Testis (tissue), 3 donors: ENCODE data around the gene TBP. TPM values are rescaled to one million over a fixed set of nuclear protein-coding genes. Genes with fewer than 3 reads are reported as not detected.

Experiments used
- DNase-seq: peaks from one replicate; pipeline ENCODE4 v3.0.0-alpha.2; 2019
- H3K27ac ChIP-seq, 2 donors: fragments of 200-600 bp; sonication (generic); one replicate each; pipeline ENCODE4 v1.5.1; 2019
- H3K27me3 ChIP-seq: fragments of 200-600 bp; sonication (generic); one replicate; pipeline ENCODE4 v1.5.1; 2019
- H3K36me3 ChIP-seq: fragments of 200-600 bp; sonication (generic); one replicate; pipeline ENCODE4 v1.5.1; 2017; ENCODE audit warnings: low read depth; ENCODE audit errors: missing control alignments
- H3K4me1 ChIP-seq: fragments of 200-600 bp; sonication (generic); one replicate; pipeline ENCODE4 v1.5.1; 2019
- H3K4me3 ChIP-seq, 2 donors: fragments of 200-600 bp; sonication (generic); one replicate each; pipeline ENCODE4 v1.5.1; 2017 to 2019
- H3K9me3 ChIP-seq: fragments of 200-600 bp; sonication (generic); one replicate; pipeline ENCODE4 v1.5.1; 2017
- CTCF ChIP-seq, 3 experiments: fragments of 450-650 bp in 2 of 3; fragments of 200-600 bp in 1 of 3; sonication (generic) in 1 of 3; IDR thresholded peaks; one replicate each; pipeline ENCODE4 v1.5.1; 2016 to 2019; ENCODE audit warnings: antibody characterized with exemption in 3 of 3, mild to moderate bottlenecking in 2 of 3, moderate library complexity in 1 of 3
- POLR2A ChIP-seq: fragments of 450-650 bp; IDR thresholded peaks from one replicate; pipeline ENCODE4 v1.6.1; 2017; ENCODE audit warnings: antibody characterized with exemption, mild to moderate bottlenecking, moderate library complexity
- WGBS, 2 donors: methylation state at CpG; one replicate each; pipeline ENCODE4 v1.1.5; 2018; 5-methylcytosine and 5-hydroxymethylcytosine counted together
- intact Hi-C: fragments of 100-400 bp; cut with DNase I; formaldehyde crosslinking; loops from one replicate; pipeline ENCODE4 v1.15.1; 2023; ENCODE audit warnings: low total_unique reads
- polyA plus RNA-seq: library from polyadenylated mRNA; stranded (reverse); fragments of 350-450 nt; fragmentation: Illumina TruSeq; extraction: RNeasy Lipid Tissue Mini Kit (QIAGEN cat#74804); gene quantifications from one replicate; pipeline ENCODE4 v1.2.3, GENCODE V29; 2014; ENCODE audit warnings: low read depth, low replicate concordance; ENCODE audit not compliant: insufficient read depth
- total RNA-seq, 2 donors: library from RNA; depleted of rRNA; stranded (reverse); fragments of >200 nt; gene quantifications; one replicate each; pipeline ENCODE4 v1.2.3, GENCODE V29; 2016

The TBP gene
- total and polyA plus RNA-seq, 3 donors from 2014 or later = 44.4 to 101 (median 50.2) TPM

- Histone ChIP-seq H3K4me3 (peak overlapping the region; percentile 86), H3K27me3 (no peaks in the 10 kb centered on the region), H3K9me3 (no peaks in the 10 kb centered on the region), H3K36me3 (no peaks in the 10 kb centered on the region), H3K4me1 (peaks cover 24% of the 10 kb centered on the region), H3K27ac (peak overlapping the region; percentile 85 to 94)
- TF ChIP-seq POLR2A = no peak
- no peak for DNase-seq
- intact Hi-C loops = no loop called here
- WGBS, 2 donors = 0 to 1% methylated on average over 13 of the region's 13 CpGs
Measured at GRCh38 chr6:170553534-170554012, 596 bp upstream of the TBP start.

GRCh38 chr6:170554796-170555137 lies 598 bp downstream of the TBP start:
- 0 to 1% methylated on average over 7 of the region's 7 CpGs for WGBS, 2 donors
- TF ChIP-seq CTCF (IDR thresholded peaks at IDR 0.05) = no peak
- TF ChIP-seq POLR2A = no peak
- Histone ChIP-seq H3K4me3 (peak overlapping the region; percentile 86), H3K27me3 (no peaks in the 10 kb centered on the region), H3K27ac (peak overlapping the region; percentile 74 to 94), H3K9me3 (no peaks in the 10 kb centered on the region), H3K4me1 (peaks cover 24% of the 10 kb centered on the region), H3K36me3 (no peaks in the 10 kb centered on the region)
- no peak for DNase-seq
- intact Hi-C loops = no loop called here

DNA sequence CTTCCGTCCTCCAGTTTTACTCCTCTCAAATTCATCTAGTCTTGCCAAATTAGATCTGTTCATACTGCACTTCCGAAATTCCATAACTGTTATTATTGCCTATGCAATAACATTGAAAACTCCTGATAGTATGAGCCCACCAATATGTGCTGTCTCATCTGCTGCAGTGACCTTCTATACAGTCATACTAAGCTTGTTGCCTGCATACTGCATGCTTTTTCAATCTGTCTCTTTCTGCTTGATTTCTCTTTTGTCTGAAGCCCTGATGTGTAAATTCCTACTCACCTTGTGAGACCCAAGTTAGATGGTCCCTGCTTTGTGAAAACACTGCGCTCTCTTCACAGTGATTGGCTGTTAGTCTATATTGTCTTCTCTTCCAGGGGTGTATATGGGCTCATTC lies 1.1 kb downstream of the TBP start:
- Histone ChIP-seq H3K27ac (no peak overlapping the region), H3K27me3 (no peaks in the 10 kb centered on the region), H3K36me3 (no peaks in the 10 kb centered on the region), H3K4me3 (peak overlapping the region; percentile 86), H3K9me3 (no peaks in the 10 kb centered on the region), H3K4me1 (peaks cover 20% of the 10 kb centered on the region)
- no peak for DNase-seq
- intact Hi-C loops = no loop called here
- WGBS, 2 donors = 30 to 41% methylated on average over 3 of the region's 3 CpGs
- TF ChIP-seq CTCF (IDR thresholded peaks at IDR 0.05) (no peak), POLR2A (no peak)

DNA sequence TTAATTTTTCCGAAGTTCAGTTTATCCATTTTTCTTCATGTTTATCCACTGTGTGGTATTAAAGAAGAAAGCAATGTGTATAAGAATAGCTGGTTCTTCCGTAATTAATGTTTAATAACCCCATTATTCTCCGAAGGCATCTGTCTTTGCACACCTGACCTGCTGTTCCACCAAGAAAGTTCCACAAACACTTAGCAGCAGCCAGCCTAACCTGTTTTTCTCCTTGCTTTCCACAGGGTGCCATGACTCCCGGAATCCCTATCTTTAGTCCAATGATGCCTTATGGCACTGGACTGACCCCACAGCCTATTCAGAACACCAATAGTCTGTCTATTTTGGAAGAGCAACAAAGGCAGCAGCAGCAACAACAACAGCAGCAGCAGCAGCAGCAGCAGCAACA lies 7.4 kb downstream of the TBP start:
- no peaks in the 10 kb centered on the region for H3K9me3 ChIP-seq
- no peak overlapping the region for H3K4me3 ChIP-seq
- no peak overlapping the region for H3K27ac ChIP-seq
- no peaks in the 10 kb centered on the region for H3K36me3 ChIP-seq
- TF ChIP-seq CTCF (IDR thresholded peaks at IDR 0.05) (no peak), POLR2A (no peak)
- H3K4me1 ChIP-seq = no peaks in the 10 kb centered on the region
- intact Hi-C loops = no loop called here
- no peak for DNase-seq
- WGBS, 2 donors = 90 to 97% methylated on average over 4 of the region's 4 CpGs
- H3K27me3 ChIP-seq = no peaks in the 10 kb centered on the region

DNA sequence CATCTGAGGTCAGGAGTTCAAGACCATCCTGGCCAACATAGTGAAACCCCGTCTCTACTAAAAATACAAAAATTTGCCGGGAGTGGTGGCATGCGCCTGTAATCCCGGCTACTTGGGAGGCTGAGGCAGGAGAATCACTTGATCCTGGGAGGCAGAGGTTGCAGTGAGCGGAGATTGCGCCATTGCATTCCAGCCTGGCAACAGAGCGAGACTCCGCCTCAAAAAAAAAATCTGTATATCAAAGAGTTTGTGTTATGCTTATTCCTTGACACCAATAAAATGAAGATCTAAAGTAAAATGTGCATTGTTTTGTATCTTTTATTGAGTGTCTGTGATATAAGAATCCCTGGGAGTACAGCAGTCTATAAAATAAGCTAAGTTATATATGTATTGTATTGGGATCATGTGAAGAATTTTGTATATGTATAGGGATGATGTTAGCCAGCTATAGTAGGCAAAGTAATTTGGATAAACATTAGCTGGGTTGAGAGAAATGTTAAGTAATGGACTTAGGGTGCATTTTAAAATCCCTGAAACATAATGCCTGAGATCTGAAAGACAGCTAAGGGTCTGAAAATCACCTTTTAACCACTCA lies 10.9 kb downstream of the TBP start:
- H3K36me3 ChIP-seq = no peaks in the 10 kb centered on the region
- H3K27ac ChIP-seq = no peak overlapping the region
- H3K4me1 ChIP-seq = no peaks in the 10 kb centered on the region
- no peaks in the 10 kb centered on the region for H3K9me3 ChIP-seq
- H3K27me3 ChIP-seq = no peaks in the 10 kb centered on the region
- no peak for TF ChIP-seq CTCF (IDR thresholded peaks at IDR 0.05)
- no peak for TF ChIP-seq POLR2A
- no peak overlapping the region for H3K4me3 ChIP-seq
- whole genome bisulfite sequencing, 2 donors = 93 to 96% methylated on average over 8 of the region's 8 CpGs
- no peak for DNase-seq
- intact Hi-C loops = no loop called here
